SK-N-SH (cell line): ENCODE data around the gene FMOD.

ENCODE experiments used
- FOXM1 ChIP-seq: IDR thresholded peaks from 2 replicates; pipeline ENCODE4 v1.4.0; 2012; ENCODE audit warnings: low read depth, mild to moderate bottlenecking
- GATA2 ChIP-seq: sonication (generic); formaldehyde crosslinking; IDR thresholded peaks from 2 replicates; pipeline ENCODE4 v1.5.0; 2020; ENCODE audit warnings: mild to moderate bottlenecking, missing genetic modification reagents
- MXI1 ChIP-seq: IDR thresholded peaks from 2 replicates; pipeline ENCODE4 v1.6.1; 2012; ENCODE audit warnings: mild to moderate bottlenecking, low read depth, low read length, improper control_type of control experiment
- POLR2AphosphoS5 ChIP-seq: IDR thresholded peaks from 2 replicates; pipeline ENCODE4 v1.6.1; 2012; ENCODE audit warnings: low read depth, low read length
- SMC3 ChIP-seq: IDR thresholded peaks from 2 replicates; pipeline ENCODE4 v1.6.1; 2012; ENCODE audit warnings: low read depth, low read length, improper control_type of control experiment
- TF ChIP-seq, protein P1 (sequence below): fragments of 200-600 bp; sonication (generic); IDR thresholded peaks from 2 replicates; pipeline ENCODE4 v1.6.1; 2017; ENCODE audit warnings: antibody characterized with exemption, mild to moderate bottlenecking, moderate library complexity
- TF ChIP-seq, protein P2 (sequence below): IDR thresholded peaks from 2 replicates; pipeline ENCODE4 v1.6.1; 2012; ENCODE audit warnings: mild to moderate bottlenecking, low read depth, low read length, moderate library complexity
- TF ChIP-seq, protein P3 (sequence below): IDR thresholded peaks from 2 replicates; pipeline ENCODE4 v1.4.0; 2012; ENCODE audit warnings: low read depth, borderline replicate concordance

GRCh38 chr1:203304391-203304918 lies 46.5 kb downstream of the FMOD start:
- TF ChIP-seq, protein P1, sequence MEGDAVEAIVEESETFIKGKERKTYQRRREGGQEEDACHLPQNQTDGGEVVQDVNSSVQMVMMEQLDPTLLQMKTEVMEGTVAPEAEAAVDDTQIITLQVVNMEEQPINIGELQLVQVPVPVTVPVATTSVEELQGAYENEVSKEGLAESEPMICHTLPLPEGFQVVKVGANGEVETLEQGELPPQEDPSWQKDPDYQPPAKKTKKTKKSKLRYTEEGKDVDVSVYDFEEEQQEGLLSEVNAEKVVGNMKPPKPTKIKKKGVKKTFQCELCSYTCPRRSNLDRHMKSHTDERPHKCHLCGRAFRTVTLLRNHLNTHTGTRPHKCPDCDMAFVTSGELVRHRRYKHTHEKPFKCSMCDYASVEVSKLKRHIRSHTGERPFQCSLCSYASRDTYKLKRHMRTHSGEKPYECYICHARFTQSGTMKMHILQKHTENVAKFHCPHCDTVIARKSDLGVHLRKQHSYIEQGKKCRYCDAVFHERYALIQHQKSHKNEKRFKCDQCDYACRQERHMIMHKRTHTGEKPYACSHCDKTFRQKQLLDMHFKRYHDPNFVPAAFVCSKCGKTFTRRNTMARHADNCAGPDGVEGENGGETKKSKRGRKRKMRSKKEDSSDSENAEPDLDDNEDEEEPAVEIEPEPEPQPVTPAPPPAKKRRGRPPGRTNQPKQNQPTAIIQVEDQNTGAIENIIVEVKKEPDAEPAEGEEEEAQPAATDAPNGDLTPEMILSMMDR, result no peak
- TF ChIP-seq POLR2AphosphoS5 (no peak), SMC3 (no peak), FOXM1 (no peak), GATA2 (no peak), MXI1 (no peak)
- TF ChIP-seq, protein P2, sequence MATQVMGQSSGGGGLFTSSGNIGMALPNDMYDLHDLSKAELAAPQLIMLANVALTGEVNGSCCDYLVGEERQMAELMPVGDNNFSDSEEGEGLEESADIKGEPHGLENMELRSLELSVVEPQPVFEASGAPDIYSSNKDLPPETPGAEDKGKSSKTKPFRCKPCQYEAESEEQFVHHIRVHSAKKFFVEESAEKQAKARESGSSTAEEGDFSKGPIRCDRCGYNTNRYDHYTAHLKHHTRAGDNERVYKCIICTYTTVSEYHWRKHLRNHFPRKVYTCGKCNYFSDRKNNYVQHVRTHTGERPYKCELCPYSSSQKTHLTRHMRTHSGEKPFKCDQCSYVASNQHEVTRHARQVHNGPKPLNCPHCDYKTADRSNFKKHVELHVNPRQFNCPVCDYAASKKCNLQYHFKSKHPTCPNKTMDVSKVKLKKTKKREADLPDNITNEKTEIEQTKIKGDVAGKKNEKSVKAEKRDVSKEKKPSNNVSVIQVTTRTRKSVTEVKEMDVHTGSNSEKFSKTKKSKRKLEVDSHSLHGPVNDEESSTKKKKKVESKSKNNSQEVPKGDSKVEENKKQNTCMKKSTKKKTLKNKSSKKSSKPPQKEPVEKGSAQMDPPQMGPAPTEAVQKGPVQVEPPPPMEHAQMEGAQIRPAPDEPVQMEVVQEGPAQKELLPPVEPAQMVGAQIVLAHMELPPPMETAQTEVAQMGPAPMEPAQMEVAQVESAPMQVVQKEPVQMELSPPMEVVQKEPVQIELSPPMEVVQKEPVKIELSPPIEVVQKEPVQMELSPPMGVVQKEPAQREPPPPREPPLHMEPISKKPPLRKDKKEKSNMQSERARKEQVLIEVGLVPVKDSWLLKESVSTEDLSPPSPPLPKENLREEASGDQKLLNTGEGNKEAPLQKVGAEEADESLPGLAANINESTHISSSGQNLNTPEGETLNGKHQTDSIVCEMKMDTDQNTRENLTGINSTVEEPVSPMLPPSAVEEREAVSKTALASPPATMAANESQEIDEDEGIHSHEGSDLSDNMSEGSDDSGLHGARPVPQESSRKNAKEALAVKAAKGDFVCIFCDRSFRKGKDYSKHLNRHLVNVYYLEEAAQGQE, result no peak
- TF ChIP-seq, protein P3, sequence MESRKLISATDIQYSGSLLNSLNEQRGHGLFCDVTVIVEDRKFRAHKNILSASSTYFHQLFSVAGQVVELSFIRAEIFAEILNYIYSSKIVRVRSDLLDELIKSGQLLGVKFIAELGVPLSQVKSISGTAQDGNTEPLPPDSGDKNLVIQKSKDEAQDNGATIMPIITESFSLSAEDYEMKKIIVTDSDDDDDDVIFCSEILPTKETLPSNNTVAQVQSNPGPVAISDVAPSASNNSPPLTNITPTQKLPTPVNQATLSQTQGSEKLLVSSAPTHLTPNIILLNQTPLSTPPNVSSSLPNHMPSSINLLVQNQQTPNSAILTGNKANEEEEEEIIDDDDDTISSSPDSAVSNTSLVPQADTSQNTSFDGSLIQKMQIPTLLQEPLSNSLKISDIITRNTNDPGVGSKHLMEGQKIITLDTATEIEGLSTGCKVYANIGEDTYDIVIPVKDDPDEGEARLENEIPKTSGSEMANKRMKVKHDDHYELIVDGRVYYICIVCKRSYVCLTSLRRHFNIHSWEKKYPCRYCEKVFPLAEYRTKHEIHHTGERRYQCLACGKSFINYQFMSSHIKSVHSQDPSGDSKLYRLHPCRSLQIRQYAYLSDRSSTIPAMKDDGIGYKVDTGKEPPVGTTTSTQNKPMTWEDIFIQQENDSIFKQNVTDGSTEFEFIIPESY, result no peak
